GM21367 (cell line): ENCODE data around the gene PLCD3.

Source experiments
- ATAC-seq: cut with Tn5 transposase; IDR thresholded peaks from one replicate; pipeline ENCODE4 v1.9.1; 2021; ENCODE audit not compliant: unreplicated experiment

Gene PLCD3

GRCh38 chr17:45120558-45120957 is 11.8 kb downstream of the PLCD3 start:
- ATAC-seq = no peak

- no peak for ATAC-seq
These were observed 12.4 kb downstream of the PLCD3 start for GRCh38 chr17:45119964-45120363.

GRCh38 chr17:45118691-45119090 is 13.6 kb downstream of the PLCD3 start:
- ATAC-seq = no peak

GRCh38 chr17:45117848-45118646 is 14.3 kb downstream of the PLCD3 start:
- no peak for ATAC-seq

- ATAC-seq = no peak
These were observed 15.0 kb downstream of the PLCD3 start for GRCh38 chr17:45117334-45117733.

GRCh38 chr17:45116434-45117016 is 15.8 kb downstream of the PLCD3 start:
- no peak for ATAC-seq

- ATAC-seq = no peak
These were observed 16.4 kb downstream of the PLCD3 start for GRCh38 chr17:45115871-45116270.

GRCh38 chr17:45115015-45115625 is 17.2 kb downstream of the PLCD3 start:
- ATAC-seq = no peak

GRCh38 chr17:45114117-45114932 is 18.0 kb downstream of the PLCD3 start:
- ATAC-seq = no peak

GRCh38 chr17:45113424-45113754 is 18.9 kb downstream of the PLCD3 start:
- no peak for ATAC-seq

GRCh38 chr17:45112559-45113423 is 19.5 kb downstream of the PLCD3 start:
- no peak for ATAC-seq

GRCh38 chr17:45111850-45112249 is 20.5 kb downstream of the PLCD3 start:
- ATAC-seq = no peak

GRCh38 chr17:45110676-45111611 is 21.4 kb downstream of the PLCD3 start:
- ATAC-seq = no peak

- ATAC-seq = no peak
These were observed 23.5 kb downstream of the PLCD3 start for GRCh38 chr17:45108595-45109521.

GRCh38 chr17:45108051-45108450 is 24.3 kb downstream of the PLCD3 start:
- no peak for ATAC-seq

- no peak for ATAC-seq
These were observed 24.9 kb downstream of the PLCD3 start for GRCh38 chr17:45107293-45108010.

GRCh38 chr17:45106582-45106981 is 25.7 kb downstream of the PLCD3 start:
- no peak for ATAC-seq

GRCh38 chr17:45106096-45106495 is 26.2 kb downstream of the PLCD3 start:
- ATAC-seq = no peak
